ENCODE results near the gene IMP3.

DNA sequence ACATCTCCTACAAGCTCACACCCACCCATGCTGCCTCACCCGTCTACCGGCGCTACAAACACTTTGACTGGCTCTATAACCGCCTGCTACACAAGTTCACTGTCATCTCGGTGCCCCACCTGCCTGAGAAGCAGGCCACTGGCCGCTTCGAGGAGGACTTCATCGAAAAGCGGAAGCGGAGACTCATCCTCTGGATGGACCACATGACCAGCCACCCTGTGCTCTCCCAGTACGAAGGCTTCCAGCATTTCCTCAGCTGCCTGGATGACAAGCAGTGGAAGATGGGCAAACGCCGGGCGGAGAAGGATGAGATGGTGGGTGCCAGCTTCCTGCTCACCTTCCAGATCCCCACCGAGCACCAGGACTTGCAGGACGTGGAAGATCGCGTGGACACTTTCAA, 9.8 kb upstream of the IMP3 start:
- no peak for TF ChIP-seq POLR2A (IDR thresholded peaks at IDR 0.05)
- TF ChIP-seq, protein P1, sequence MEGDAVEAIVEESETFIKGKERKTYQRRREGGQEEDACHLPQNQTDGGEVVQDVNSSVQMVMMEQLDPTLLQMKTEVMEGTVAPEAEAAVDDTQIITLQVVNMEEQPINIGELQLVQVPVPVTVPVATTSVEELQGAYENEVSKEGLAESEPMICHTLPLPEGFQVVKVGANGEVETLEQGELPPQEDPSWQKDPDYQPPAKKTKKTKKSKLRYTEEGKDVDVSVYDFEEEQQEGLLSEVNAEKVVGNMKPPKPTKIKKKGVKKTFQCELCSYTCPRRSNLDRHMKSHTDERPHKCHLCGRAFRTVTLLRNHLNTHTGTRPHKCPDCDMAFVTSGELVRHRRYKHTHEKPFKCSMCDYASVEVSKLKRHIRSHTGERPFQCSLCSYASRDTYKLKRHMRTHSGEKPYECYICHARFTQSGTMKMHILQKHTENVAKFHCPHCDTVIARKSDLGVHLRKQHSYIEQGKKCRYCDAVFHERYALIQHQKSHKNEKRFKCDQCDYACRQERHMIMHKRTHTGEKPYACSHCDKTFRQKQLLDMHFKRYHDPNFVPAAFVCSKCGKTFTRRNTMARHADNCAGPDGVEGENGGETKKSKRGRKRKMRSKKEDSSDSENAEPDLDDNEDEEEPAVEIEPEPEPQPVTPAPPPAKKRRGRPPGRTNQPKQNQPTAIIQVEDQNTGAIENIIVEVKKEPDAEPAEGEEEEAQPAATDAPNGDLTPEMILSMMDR (IDR thresholded peaks at IDR 0.05) = no peak
